ENCODE data around the gene DPY19L2.
"Not testable (repeated sequence)": the region's sequence is repeated elsewhere in the genome, so short reads cannot be mapped to it uniquely, and the experiment has no call there.

DNA sequence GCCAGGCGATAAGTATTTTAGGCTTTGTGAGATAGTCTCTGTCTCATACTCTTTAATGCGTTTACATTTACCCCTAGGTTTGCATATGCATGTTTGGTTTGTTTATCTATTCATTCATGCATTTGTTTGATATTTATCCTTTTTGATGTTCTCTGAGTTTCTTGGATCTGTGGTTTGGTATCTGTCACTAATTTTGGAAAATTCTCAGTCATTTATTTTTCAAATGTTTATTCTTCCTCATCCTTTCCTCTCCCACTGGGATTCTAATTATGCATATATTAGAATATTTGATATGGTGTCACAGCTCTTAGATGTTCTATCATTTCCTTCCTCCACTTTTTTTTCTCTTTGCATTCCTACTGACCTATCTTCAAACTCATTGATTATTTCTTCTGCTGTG lies 11.9 kb downstream of the DPY19L2 start:
- TF ChIP-seq EZH2 (IDR thresholded peaks at IDR 0.05); POLR2AphosphoS5 (IDR thresholded peaks at IDR 0.05; ENCODE audit: borderline replicate concordance, low read depth, low read length); FOXP2 (optimal IDR thresholded peaks at IDR 0.05; ENCODE audit: control extremely low read depth, extremely low read length, insufficient read depth): not testable (repeated sequence)

All from SK-N-MC (cell line).